Upper lobe of right lung (tissue), 1 donor: ENCODE data around the gene CD93. TPM values are rescaled to one million over a fixed set of nuclear protein-coding genes. Genes with fewer than 3 reads are reported as not detected.

Experiments used
- ATAC-seq: fragments of 200-7000 bp; cut with Tn5 transposase; one replicate; pipeline ENCODE4 v1.9.1; 2020; ENCODE audit warnings: mild to moderate bottlenecking, moderate library complexity
- DNase-seq: peaks from one replicate; pipeline ENCODE4 v3.0.0-alpha.2; 2020
- H3K27ac ChIP-seq: fragments of 200-600 bp; one replicate; pipeline ENCODE4 v1.8.0; 2022
- H3K27me3 ChIP-seq: fragments of 200-600 bp; one replicate; pipeline ENCODE4 v1.8.0; 2022; ENCODE audit warnings: mild to moderate bottlenecking
- H3K36me3 ChIP-seq: fragments of 200-600 bp; one replicate; pipeline ENCODE4 v1.8.0; 2022
- H3K4me1 ChIP-seq: fragments of 200-600 bp; one replicate; pipeline ENCODE4 v1.8.0; 2022
- H3K4me3 ChIP-seq: fragments of 200-600 bp; one replicate; pipeline ENCODE4 v1.8.0; 2022; ENCODE audit warnings: mild to moderate bottlenecking
- H3K9me3 ChIP-seq: fragments of 200-600 bp; one replicate; pipeline ENCODE4 v1.8.0; 2022
- intact Hi-C: fragments of 100-400 bp; cut with DNase I; formaldehyde crosslinking; loops from one replicate; pipeline ENCODE4 v1.11.0; 2022
- total RNA-seq: library from RNA; stranded (reverse); fragmentation: NEBNext Ultra II Directional; extraction: Animal tissue kit (Norgen Biotek cat#: 25700); gene quantifications from one replicate; pipeline ENCODE4 v1.2.1, GENCODE V29; 2021
- TF ChIP-seq, protein P1 (sequence below): fragments of 200-600 bp; IDR thresholded peaks from one replicate; pipeline ENCODE4 v1.8.0; 2022; ENCODE audit warnings: antibody characterized with exemption
- donor health status: DM: no; HTN: yes; CAD: no; lungs with severe emphysema.

The CD93 gene
- total RNA-seq, 1 donor from 2014 or later: 160 TPM

DNA sequence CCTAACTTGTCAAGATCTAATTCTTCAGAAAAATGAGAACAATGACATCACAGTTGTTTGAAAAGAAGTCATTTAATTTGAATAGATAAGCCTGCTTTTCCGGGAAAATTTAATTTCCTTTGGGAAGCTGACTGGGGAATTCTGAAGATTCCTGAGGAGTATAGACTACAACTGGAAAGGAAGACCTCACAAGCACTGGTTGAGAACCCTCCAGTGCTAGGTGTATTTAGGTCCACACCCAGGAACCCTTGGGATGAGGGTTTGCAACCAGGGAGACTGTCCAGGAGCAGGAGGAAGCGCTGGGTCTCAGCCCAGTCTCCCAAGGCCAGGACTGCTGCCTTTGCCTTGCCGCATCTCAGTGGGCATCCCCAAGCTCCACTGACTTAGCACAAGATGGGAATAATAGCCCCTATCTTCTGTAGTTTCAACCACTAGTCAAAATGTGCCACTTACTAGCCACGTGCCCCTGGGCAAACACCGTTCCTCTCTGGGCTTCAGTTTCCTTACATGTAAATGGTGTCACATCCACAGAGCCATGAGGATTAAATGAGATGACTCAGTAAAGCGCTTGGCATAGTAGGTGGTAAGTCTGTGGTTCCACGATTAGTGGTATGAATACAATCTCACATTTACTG lies 6.9 kb upstream of the CD93 start:
- intact Hi-C loops: no loop called here
- H3K4me1 ChIP-seq: peaks cover 17% of the 10 kb centered on the region
- H3K27me3 ChIP-seq: no peaks in the 10 kb centered on the region
- H3K9me3 ChIP-seq: no peaks in the 10 kb centered on the region
- H3K27ac ChIP-seq: no peak overlapping the region
- TF ChIP-seq, protein P1, sequence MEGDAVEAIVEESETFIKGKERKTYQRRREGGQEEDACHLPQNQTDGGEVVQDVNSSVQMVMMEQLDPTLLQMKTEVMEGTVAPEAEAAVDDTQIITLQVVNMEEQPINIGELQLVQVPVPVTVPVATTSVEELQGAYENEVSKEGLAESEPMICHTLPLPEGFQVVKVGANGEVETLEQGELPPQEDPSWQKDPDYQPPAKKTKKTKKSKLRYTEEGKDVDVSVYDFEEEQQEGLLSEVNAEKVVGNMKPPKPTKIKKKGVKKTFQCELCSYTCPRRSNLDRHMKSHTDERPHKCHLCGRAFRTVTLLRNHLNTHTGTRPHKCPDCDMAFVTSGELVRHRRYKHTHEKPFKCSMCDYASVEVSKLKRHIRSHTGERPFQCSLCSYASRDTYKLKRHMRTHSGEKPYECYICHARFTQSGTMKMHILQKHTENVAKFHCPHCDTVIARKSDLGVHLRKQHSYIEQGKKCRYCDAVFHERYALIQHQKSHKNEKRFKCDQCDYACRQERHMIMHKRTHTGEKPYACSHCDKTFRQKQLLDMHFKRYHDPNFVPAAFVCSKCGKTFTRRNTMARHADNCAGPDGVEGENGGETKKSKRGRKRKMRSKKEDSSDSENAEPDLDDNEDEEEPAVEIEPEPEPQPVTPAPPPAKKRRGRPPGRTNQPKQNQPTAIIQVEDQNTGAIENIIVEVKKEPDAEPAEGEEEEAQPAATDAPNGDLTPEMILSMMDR: no peak
- no peak overlapping the region for H3K4me3 ChIP-seq
- DNase-seq (no peak), ATAC-seq (no peak)
- H3K36me3 ChIP-seq: no peaks in the 10 kb centered on the region

DNA sequence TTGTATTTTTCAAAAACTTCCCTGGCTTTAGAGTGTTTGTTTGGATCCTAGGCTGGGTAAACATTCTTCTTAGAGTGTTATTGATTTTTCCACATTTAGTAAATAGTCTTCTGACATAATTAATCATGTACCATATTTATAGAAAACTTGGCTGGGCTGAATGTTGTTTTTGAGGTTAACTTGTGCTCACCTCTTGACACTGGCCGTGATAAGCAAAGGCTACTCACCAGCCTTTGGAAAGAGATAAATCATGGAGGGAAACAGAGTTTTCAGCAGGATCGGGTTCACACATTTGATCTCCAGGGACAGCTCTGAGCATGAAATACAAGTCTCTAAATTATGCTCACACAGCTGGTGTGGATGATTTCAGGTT lies 6.2 kb upstream of the CD93 start:
- ATAC-seq (no peak), DNase-seq (no peak)
- intact Hi-C loops: no loop called here
- TF ChIP-seq, protein P1: no peak
- no peak overlapping the region for H3K4me3 ChIP-seq
- H3K9me3 ChIP-seq: no peaks in the 10 kb centered on the region
- peaks cover 24% of the 10 kb centered on the region for H3K4me1 ChIP-seq
- H3K36me3 ChIP-seq: no peaks in the 10 kb centered on the region
- no peak overlapping the region for H3K27ac ChIP-seq
- H3K27me3 ChIP-seq: no peaks in the 10 kb centered on the region

DNA sequence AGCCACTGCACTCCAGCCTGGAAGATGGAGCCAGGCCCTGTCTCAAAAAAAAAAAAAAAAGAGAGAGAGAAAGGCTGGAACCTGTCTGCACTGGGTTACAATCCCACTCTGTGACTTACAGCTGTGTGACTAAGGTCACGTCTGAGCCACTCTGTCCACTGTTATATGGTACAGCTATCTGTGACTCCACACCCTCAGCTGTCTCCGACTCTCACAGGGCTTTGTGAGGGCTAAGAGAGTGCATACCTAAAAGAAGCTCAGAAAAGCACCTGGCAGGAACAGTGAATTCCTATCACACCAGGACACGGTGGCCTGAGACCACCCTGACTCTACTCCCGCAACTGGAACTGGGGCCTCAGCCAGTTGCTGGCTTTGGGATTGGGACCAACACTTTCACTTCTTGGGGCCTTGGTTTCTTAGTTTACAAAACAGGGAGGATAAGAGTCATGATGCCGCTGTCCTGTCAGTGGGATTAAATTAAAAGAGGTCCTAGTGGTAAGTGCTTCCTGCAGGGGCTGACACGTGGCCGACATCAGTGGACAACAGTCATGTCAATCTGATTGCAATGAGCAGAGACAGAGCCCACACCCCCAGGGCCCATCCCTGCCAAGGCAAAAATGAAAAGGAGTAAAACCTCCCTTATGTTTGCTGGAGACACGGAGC lies 5.7 kb upstream of the CD93 start:
- Histone ChIP-seq H3K36me3 (no peaks in the 10 kb centered on the region), H3K9me3 (no peaks in the 10 kb centered on the region), H3K27ac (no peak overlapping the region), H3K4me3 (no peak overlapping the region), H3K27me3 (no peaks in the 10 kb centered on the region), H3K4me1 (peaks cover 29% of the 10 kb centered on the region)
- ATAC-seq (no peak), DNase-seq (no peak)
- TF ChIP-seq, protein P1: no peak
- intact Hi-C loops: no loop called here

DNA sequence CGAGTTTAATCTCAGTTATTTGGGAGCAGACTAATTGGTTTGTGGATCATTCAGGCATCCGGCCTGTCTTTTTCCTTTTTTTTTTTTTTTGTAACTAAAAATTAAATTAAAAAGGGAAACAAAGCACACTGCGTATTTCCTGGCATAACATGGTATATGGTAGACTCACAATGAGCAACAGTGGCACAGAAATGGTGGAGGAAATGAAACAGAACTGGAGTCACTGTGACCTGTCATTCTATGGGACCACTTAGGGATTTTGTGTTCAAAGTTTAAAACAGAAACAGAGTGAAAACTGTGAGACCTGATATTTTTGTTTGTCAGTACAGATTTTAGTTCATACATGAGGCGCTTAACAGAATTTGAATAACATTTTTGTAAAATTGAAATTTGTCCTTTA lies 4.8 kb upstream of the CD93 start:
- TF ChIP-seq, protein P1: no peak
- no peak for ATAC-seq
- Histone ChIP-seq H3K27me3 (no peaks in the 10 kb centered on the region), H3K9me3 (no peaks in the 10 kb centered on the region), H3K4me1 (peaks cover 32% of the 10 kb centered on the region), H3K4me3 (no peak overlapping the region), H3K36me3 (no peaks in the 10 kb centered on the region), H3K27ac (no peak overlapping the region)
- intact Hi-C loops: no loop called here
- no peak for DNase-seq

DNA sequence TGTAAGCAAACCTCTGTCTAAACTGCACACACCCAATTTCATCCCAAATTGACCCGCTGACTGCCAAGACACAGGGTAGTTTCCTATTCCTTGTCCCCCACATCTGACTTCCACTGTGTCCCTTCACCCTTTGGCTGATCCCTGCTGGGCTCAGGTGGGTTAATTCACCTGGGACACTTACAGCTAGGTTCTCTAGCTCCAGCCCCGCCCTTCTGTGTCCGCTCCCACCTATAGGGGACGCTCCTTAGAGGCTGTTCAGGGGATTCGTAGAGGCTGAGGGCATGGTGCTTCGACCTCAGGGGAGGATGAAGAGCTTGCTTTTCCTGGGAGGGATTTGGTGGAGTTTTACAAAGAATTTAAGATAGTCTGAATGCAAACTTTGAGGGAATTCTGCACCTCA lies 4.0 kb upstream of the CD93 start:
- H3K27me3 ChIP-seq: no peaks in the 10 kb centered on the region
- ATAC-seq: no peak
- H3K4me3 ChIP-seq: no peak overlapping the region
- H3K27ac ChIP-seq: no peak overlapping the region
- no peaks in the 10 kb centered on the region for H3K36me3 ChIP-seq
- no peaks in the 10 kb centered on the region for H3K9me3 ChIP-seq
- intact Hi-C loops: no loop called here
- peaks cover 31% of the 10 kb centered on the region for H3K4me1 ChIP-seq
- DNase-seq: no peak
- TF ChIP-seq, protein P1: no peak
